NCI-H748 treated with DMSO at 0.1 percent for 48 hours (cell line): ENCODE measurements around the gene SPP1.
"Not testable (repeated sequence)": the region's sequence is repeated elsewhere in the genome, so short reads cannot be mapped to it uniquely, and the experiment has no call there.

ENCODE experiments used
- DNase-seq: peaks from one replicate; lab custom pipeline; 2025; lab: John Stamatoyannopoulos, UW

SPP1 gene

DNA sequence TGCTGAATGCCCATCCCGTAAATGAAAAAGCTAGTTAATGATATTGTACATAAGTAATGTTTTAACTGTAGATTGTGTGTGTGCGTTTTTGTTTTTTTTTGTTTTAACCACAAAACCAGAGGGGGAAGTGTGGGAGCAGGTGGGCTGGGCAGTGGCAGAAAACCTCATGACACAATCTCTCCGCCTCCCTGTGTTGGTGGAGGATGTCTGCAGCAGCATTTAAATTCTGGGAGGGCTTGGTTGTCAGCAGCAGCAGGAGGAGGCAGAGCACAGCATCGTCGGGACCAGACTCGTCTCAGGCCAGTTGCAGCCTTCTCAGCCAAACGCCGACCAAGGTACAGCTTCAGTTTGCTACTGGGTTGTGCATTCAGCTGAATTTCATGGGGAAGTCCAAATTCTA, at the start of gene SPP1:
SPP1 (plus strand) TSS at position 249 of the 400 bp plus-strand sequence. CDS start 1,182 bp downstream, outside the sequence.
- DNase-seq = no peak

- DNase-seq = no peak
These were observed 48.9 kb upstream of the SPP1 start for GRCh38 chr4:87926554-87927098.

GRCh38 chr4:87930629-87931028, 44.9 kb upstream of the SPP1 start:
- DNase-seq = no peak

DNA sequence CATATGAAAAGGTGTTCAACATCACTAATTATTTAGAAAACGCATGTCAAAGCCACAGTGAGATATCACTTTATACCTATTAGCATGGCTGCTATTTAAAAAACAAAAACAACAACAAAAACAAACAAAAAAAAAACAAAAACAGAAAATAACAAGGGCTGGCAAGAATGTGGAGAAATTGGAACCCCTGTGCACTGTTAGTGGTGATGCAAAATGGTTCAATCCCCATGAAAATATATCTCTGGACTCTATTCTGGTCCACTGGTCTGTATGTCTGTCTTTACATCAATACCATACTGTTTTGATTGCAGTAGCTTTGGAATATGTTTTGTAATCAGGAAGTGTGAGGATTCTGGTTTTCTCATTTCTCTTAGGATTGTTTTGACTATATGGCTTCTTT, 43.6 kb upstream of the SPP1 start:
- DNase-seq = no peak

- no peak for DNase-seq
These were observed 42.8 kb upstream of the SPP1 start for GRCh38 chr4:87932718-87933141.

GRCh38 chr4:87933337-87933736, 42.2 kb upstream of the SPP1 start:
- DNase-seq = no peak

GRCh38 chr4:87934157-87934704, 41.3 kb upstream of the SPP1 start:
- no peak for DNase-seq

DNA sequence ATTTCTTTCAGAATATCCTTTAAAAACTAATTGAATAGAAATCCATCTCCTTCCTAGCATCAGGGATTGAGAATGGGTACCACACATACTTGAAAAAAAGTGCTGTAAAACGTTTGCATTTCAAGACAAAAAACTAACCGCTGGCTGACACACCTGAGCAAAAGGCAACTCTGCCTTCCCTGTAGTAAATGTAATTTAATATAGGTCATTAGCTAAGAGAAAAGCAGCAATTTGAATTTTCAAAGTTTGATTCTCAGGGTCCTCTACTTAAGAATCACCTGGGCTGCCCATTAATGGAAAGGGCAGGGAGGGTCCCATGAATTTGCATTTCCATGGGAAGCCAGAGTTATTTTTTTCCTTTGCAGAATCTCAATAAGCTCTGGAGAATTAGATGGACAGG, 40.5 kb upstream of the SPP1 start:
- DNase-seq = no peak

DNA sequence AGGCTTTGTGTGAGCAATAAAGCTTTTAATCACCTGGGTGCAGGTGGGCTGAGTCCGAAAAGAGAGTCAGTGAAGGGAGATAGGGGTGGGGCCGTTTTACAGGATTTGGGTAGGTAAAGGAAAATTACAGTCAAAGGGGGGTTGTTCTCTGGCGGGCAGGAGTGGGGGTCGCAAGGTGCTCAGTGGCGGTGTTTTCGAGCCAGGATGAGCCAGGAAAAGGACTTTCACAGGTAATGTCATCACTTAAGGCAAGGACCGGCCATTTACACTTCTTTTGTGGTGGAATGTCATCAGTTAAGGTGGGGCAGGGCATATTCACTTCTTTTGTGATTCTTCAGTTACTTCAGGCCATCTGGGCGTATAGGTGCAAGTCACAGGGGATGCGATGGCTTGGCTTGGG, 39.6 kb upstream of the SPP1 start:
- not testable (repeated sequence) for DNase-seq

DNA sequence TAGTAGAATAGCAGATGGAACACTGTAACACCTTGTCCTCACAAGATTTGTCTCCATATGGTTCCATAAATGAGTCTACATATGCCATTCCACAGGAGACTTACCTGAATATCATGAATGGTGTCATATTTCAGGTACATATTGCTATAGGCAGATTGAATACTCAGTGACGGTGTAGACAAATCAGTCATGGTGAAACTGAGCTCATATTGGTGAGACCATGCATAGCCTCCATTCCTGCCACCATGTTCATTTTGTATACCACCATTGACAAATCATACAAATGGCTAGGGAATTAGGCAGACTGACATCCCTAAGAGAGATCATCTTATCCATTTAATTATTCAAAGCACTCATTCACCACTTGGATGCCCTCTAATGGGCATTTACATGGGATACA, 38.0 kb upstream of the SPP1 start:
- no peak for DNase-seq

DNA sequence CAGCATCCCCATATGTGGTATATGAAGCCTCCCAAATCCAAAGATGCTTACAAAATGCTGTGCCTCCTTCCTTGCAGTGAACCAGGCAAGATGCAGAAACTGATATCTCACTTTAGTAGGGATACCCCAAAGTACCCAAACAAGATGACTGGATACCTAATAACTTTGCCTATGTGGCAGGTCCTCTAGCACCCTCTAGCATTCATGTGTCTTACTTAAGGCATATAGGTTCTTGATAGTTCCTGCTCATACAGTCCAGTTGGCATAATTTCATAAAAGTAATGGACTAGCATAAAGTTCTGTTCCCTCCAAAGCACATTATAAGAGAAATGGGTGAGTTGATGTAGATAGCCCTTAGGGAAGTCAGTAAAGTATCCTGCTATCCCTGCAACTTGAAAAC, 36.8 kb upstream of the SPP1 start:
- no peak for DNase-seq

GRCh38 chr4:87939978-87940690, 35.4 kb upstream of the SPP1 start:
- DNase-seq = no peak

- DNase-seq = not testable (repeated sequence)
These were observed 34.7 kb upstream of the SPP1 start for GRCh38 chr4:87940809-87941208.

- DNase-seq = no peak
These were observed 33.7 kb upstream of the SPP1 start for GRCh38 chr4:87941537-87942392.

DNA sequence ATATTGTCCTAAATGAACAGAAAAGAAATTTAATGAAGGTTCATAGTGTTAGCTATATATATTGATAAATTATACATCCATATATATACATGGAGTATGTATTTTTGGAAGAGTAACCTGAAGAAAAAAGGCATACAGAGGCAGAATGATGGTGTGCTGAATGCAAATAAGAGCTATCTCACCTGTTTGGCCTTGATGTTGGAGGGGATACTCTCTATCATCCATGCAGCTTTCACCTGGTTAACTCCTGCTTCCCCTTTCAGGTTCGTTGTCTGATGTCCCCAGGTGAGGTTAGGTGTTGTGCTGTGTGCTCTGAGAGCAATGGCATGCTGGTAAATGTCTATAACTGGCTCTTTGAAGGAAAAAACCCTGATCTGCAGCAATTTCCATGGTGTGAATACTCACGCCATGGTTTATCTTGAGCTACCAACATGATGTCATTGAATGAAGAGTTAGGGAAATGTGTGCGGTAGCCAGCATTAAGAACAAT, 31.8 kb upstream of the SPP1 start:
- DNase-seq = no peak

DNA sequence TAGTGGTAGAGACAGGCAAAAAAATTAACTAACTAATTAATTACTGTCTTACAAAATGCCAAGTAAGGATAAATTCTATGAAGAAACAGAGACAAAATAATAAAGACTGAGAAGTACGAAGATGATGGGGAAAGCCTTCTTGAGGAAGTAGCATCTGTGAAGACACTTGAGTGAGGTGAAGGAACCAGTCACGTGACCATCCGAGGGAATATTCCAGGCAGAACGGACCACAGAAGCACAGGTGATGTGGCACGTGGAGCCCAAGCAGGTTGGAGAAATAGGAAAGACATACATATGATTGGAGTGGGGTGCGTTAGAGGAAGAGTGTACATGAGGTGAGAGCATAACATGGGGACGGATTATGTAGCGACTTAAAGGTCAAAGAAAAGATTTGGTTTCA, 30.5 kb upstream of the SPP1 start:
- no peak for DNase-seq

GRCh38 chr4:87946766-87947165, 28.7 kb upstream of the SPP1 start:
- no peak for DNase-seq

- no peak for DNase-seq
These were observed 27.9 kb upstream of the SPP1 start for GRCh38 chr4:87947381-87948160.

DNA sequence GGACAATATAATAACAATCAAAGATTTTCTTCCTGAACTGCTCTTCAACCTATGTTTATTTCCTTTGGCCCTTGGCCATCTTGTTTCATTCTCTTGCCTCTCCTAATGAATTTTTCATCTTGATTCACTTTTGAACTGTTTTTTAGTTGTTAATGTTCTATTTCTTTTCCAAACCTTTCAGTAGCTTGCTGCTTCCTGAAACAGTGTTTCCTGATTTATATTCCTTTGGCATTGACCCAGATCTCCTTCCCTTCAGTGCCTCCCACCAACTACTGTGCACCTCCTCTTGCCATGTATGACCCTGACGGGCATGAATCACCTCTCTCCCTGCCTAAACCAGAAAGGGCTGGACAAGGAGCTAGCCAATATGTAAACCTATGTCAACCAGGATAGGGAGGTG, 25.6 kb upstream of the SPP1 start:
- DNase-seq = no peak

DNA sequence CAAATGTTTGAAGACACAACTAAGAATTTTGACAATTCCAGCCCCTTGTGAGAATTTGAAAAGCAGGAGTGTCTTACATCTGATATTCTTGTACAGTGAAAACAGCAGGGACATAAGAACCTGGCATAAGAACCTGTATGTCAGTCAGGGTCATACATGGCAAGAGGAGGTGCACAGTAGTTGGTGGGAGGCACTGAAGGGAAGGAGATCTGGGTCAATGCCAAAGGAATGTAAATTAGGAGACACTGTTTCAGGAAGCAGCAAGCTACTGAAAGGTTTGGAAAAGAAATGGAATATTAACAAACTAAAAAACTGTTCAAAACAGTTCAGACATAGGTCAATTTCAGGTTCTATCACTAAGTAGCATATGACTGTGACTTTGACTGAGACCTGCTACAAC, 25.0 kb upstream of the SPP1 start:
- no peak for DNase-seq

GRCh38 chr4:87950936-87951511, 24.5 kb upstream of the SPP1 start:
- no peak for DNase-seq
